Measurements from ENCODE around the gene MBTD1.
"Not testable (repeated sequence)": the region's sequence is repeated elsewhere in the genome, so short reads cannot be mapped to it uniquely, and the experiment has no call there.

Gene MBTD1

GRCh38 chr17:51238255-51238887, 21.5 kb downstream of the MBTD1 start:
- TF ChIP-seq, protein P1, sequence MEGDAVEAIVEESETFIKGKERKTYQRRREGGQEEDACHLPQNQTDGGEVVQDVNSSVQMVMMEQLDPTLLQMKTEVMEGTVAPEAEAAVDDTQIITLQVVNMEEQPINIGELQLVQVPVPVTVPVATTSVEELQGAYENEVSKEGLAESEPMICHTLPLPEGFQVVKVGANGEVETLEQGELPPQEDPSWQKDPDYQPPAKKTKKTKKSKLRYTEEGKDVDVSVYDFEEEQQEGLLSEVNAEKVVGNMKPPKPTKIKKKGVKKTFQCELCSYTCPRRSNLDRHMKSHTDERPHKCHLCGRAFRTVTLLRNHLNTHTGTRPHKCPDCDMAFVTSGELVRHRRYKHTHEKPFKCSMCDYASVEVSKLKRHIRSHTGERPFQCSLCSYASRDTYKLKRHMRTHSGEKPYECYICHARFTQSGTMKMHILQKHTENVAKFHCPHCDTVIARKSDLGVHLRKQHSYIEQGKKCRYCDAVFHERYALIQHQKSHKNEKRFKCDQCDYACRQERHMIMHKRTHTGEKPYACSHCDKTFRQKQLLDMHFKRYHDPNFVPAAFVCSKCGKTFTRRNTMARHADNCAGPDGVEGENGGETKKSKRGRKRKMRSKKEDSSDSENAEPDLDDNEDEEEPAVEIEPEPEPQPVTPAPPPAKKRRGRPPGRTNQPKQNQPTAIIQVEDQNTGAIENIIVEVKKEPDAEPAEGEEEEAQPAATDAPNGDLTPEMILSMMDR (IDR thresholded peaks at IDR 0.05; ENCODE audit: low read depth, low read length) = no peak
- no peak for DNase-seq (ENCODE audit: low read depth in 2 of 2)
- no peak overlapping the region for H3K4me3 ChIP-seq (replicated peaks in 1 of 2; ENCODE audit: low read depth in 2 of 2, low read length in 2 of 2)

- TF ChIP-seq, protein P1 (IDR thresholded peaks at IDR 0.05; ENCODE audit: low read depth, low read length) = no peak
- no peak overlapping the region for H3K4me3 ChIP-seq (replicated peaks in 1 of 2; ENCODE audit: low read depth in 2 of 2, low read length in 2 of 2)
- no peak for DNase-seq (ENCODE audit: low read depth in 2 of 2)
Measured at GRCh38 chr17:51234162-51234561, 25.7 kb downstream of the MBTD1 start.

DNA sequence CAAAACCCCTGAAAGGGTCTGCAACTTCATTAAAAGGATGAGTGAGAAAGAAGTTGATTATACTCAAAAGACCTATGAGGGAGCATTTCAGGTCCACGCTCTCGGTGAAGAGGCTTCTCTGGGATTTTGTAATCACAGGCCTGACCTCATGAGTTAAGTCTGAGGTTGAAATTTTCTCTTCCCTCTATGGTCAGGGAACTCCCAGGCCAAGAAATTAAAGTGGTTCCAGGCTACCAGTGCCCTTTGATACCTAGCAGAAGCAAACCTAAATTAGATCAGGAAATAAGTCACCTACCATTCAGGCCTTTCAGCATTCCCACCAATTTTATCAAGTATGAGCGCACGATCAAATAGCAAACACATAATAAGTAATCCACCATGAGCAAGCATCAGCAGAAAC, 27.9 kb downstream of the MBTD1 start:
- TF ChIP-seq, protein P1 (IDR thresholded peaks at IDR 0.05; ENCODE audit: low read depth, low read length) = no peak
- no peak for DNase-seq (ENCODE audit: low read depth in 2 of 2)
- H3K4me3 ChIP-seq (replicated peaks in 1 of 2; ENCODE audit: low read depth in 2 of 2, low read length in 2 of 2) = no peak overlapping the region

- no peak overlapping the region for H3K4me3 ChIP-seq (replicated peaks in 1 of 2; ENCODE audit: low read depth in 2 of 2, low read length in 2 of 2)
- peak in 1 of 2 donors; percentile 4 for DNase-seq (ENCODE audit: low read depth in 2 of 2)
- TF ChIP-seq, protein P1 (IDR thresholded peaks at IDR 0.05; ENCODE audit: low read depth, low read length) = no peak
Measured at GRCh38 chr17:51230306-51230705, 29.5 kb downstream of the MBTD1 start.

DNA sequence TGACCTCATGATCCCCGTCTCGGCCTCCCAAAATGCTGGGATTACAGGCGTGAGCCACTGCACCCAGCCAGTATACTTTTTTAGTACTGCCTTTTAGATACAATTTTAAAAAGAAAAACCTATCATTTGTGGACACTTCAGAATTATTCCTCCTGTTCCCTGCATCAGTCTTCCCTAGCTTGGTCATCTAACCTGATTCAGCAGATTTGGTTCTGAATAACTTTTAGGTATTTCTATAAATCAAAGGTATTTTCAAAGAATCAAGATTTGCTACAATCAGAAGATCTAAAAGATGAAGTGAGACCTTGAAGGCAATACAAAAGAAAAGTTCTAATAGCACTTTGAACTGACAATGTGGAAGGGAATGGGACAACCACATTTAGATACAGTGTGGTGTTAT, 30.0 kb downstream of the MBTD1 start:
- H3K4me3 ChIP-seq (replicated peaks in 1 of 2; ENCODE audit: low read depth in 2 of 2, low read length in 2 of 2) = no peak overlapping the region
- no peak for DNase-seq (ENCODE audit: low read depth in 2 of 2)
- TF ChIP-seq, protein P1 (IDR thresholded peaks at IDR 0.05; ENCODE audit: low read depth, low read length) = no peak

GRCh38 chr17:51228161-51228560, 31.7 kb downstream of the MBTD1 start:
- peak; percentile 56 to 82 for DNase-seq (ENCODE audit: low read depth in 2 of 2)
- TF ChIP-seq, protein P1 (IDR thresholded peaks at IDR 0.05; ENCODE audit: low read depth, low read length) = no peak
- H3K4me3 ChIP-seq (replicated peaks in 1 of 2; ENCODE audit: low read depth in 2 of 2, low read length in 2 of 2) = no peak overlapping the region

DNA sequence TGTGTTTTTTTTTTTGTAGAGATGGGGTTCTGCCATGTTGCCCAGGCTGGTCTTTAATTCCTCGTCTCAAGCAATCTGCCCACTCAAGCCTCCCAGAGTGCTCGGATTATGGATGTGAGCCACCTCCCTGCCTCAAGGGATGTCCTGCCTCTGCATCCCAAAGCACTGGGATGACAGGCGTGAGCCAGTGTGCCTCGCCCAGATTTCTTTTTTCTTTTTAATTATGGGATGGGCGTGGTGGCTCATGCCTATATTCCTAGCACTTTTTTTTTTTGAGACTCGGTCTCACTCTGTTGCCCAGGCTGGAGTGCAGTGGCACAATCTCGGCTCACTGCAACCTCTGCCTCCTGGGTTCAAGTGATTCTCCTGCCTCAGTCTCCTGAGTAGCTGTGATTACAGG, 34.3 kb downstream of the MBTD1 start:
- H3K4me3 ChIP-seq (replicated peaks in 1 of 2; ENCODE audit: low read depth in 2 of 2, low read length in 2 of 2) = not testable (repeated sequence)

More for the DNA sequence above, 34.3 kb downstream of the MBTD1 start:
- not testable (repeated sequence) for DNase-seq (ENCODE audit: low read depth in 2 of 2)
